Fibroblast of pulmonary artery (primary cell): Measurements from ENCODE around the gene SMAD7.

Experiments used
- DNase-seq: peaks from one replicate; pipeline ENCODE4 v3.0.0-alpha.2; 2010; ENCODE audit warnings: low read depth
- H3K4me3 ChIP-seq: replicated peaks from 2 replicates; pipeline ENCODE4 v1.5.1; 2011; ENCODE audit warnings: low read depth, mild to moderate bottlenecking, control low read depth, low read length, moderate library complexity
- CTCF ChIP-seq: IDR thresholded peaks from 2 replicates; pipeline ENCODE4 v1.5.1; 2011; ENCODE audit warnings: mild to moderate bottlenecking, control low read depth, low read length, inconsistent platforms; ENCODE audit errors: missing control alignments

SMAD7 gene

GRCh38 chr18:48923746-48924629 lies 26.8 kb downstream of the SMAD7 start:
- no peak overlapping the region for H3K4me3 ChIP-seq
- peak; percentile 56 for DNase-seq
- no peak for TF ChIP-seq CTCF

DNA sequence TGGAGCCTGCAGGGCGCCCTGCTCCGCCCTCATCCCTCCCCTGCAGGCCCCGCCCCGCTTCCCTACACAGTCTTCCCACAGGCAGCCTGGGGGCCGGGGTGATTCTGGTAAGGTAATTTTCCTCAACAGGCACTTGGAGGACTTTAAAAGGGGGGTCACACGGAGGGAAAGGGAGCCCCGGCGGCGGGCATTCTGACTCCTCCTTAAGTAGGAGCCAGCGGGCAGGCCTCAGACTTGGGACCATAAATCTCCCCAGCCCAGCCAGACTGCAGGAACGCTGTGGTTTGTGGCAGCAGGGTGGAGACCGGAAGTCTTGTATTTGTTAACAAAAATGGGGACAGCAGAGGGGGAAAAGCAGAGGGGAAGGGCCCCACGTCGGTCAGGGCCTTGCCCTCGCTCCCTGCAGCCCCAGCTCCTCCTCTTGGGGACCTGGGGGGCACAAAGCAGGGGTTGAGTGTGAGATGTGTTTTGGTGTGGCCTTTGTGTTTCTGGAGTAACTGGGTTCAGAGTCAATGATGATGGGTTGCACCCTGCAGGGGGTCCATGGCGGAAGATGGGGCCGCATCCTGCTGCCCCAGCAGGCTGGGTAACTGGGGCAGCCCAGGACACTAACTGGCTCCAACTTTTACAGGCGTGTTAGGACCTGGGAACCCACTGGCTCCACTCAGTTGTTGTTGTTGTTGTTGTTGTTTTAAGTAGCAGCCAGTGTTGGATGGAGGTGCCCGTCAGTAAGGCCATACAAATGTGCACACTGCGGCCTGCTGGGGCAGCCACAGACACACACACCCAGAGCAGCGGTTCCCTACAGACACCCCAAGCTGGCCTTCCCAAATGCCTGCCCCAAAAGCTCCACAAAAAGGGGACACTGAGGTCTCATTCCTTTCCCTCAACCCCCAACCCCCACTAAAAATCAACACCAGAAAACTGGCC lies 27.7 kb downstream of the SMAD7 start:
- peak overlapping the region; percentile 23 for H3K4me3 ChIP-seq
- no peak for TF ChIP-seq CTCF
- DNase-seq: peak; percentile 79

DNA sequence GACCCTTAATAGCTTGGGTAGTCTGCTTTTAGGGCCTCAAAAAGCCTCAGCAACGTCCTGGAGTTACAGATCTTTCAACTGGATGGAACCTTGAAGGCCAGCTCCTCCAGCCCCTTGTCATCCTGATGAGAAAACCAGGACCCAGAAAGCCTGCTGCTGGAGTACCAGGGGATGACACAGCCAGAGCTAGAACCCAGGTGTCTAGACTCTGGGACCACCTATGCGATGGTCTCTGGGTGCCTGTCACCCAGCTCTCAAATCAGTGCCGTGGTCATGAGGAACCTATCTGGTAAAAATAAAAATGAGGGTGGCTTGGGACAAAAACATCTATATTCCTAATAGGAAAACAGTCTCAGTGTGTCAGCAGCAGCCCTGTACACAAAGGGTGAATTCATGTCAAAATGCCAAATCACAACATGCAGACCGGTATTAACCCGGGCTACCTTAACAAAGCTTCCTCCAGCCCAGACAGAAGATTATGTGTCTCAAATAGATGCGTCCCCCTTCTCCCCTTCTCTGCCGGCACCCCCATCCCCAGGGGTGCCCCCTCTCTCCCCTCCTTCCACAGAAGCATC lies 28.5 kb downstream of the SMAD7 start:
- no peak for TF ChIP-seq CTCF
- DNase-seq: peak; percentile 36
- H3K4me3 ChIP-seq: peak overlapping the region; percentile 23

DNA sequence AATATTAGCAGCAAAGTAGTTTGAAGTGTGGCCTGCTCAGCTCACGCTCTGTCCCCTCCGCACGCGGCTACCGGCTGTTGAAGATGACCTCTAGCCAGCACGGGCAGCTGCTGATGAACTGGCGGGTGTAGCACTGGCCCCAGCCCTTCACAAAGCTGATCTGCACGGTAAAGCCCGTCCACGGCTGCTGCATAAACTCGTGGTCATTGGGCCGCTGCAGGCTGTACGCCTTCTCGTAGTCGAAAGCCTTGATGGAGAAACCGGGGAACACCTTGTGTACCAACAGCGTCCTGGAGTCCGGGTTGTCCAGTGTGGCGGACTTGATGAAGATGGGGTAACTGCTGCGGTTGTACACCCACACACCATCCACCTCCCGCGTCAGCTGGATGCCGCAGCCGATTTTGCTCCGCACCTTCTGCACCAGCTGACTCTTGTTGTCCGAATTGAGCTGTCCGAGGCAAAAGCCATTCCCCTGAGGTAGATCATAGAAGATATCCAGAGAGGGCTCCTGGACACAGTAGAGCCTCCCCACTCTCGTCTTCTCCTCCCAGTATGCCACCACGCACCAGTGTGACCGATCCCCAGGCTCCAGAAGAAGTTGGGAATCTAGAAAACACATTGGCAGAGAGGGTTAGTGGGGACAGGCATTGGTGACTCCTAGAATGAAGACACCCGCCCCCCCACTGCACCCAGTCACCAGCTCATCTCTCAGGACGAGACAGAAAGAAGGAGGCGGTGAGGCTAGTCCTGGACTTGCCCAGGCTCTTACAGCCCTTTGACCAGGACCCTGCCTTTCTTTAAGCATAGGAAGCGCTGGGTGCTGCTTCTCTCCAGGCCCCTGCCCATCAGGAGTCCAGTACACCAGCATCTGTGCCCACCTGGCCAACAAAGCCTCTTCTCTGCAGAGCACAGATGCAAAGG lies 29.2 kb downstream of the SMAD7 start:
- TF ChIP-seq CTCF: no peak
- DNase-seq: no peak
- H3K4me3 ChIP-seq: no peak overlapping the region

- no peak overlapping the region for H3K4me3 ChIP-seq
- no peak for DNase-seq
- TF ChIP-seq CTCF: no peak
These were observed 30.2 kb downstream of the SMAD7 start for GRCh38 chr18:48920408-48921038.

DNA sequence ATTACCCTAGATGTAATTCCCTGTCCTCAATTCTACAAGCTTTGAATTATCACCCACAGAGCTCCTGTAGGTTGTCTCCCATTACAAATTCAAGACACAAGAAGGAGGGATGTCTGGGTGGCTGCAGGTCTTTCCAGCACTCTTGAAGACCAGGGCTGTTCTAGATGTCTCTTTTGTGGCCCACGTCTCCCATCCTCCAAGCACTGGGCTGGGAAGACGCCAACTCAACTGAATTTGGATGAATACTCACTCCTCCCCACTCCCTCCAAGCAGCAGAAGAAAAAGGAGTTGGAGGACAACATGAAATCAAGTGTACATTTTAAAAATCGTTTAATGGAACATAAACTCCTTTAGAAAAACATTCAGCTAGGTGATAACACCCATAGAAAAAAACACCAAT lies 31.2 kb downstream of the SMAD7 start:
- DNase-seq: peak; percentile 10
- no peak for TF ChIP-seq CTCF
- H3K4me3 ChIP-seq: no peak overlapping the region
